HG02973 (cell line): ENCODE data around the gene RORB.

Source experiments
- ATAC-seq: cut with Tn5 transposase; IDR thresholded peaks from one replicate; pipeline ENCODE4 v1.9.1; 2021; ENCODE audit warnings: moderate library complexity; ENCODE audit not compliant: unreplicated experiment

The RORB gene

DNA sequence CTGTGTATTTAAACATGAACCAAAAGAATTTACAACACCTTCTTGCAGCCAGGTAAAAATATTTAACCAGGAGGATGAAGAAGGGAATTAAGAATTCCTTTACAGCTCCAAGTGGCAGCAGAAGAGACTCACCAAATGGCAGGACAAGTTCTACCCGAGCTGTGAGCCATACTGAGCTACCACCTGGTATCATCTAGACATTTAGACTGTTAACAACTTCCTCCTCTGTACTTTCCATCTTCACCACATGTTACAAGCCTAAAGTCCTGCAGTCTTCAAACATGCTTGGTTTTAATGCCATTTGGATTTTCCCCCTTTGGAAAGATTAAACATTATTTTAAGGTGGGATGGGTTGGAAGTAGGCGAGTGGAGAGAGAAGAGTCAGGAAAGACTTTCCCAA is 200.4 kb downstream of the RORB start:
- ATAC-seq: peak; percentile 69

DNA sequence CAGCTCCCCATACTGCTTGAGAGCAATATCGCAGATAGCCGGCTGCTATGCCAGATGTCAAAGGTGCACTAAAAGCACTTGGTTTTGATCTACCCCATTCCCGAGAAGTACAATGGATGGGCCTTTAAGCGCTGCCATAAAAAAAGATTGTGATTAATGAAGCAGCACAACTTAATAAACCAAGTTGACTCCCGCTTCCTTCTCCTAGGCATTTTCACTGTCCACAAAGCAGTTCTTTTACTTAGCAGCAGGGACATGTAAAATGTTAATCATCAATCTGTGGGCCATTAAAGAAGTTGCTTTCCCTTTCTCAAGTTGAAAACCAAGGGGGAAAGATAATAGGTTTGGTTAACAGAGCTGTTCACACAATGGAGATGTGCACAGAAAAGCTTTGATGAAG is 214.2 kb downstream of the RORB start:
- ATAC-seq: no peak

DNA sequence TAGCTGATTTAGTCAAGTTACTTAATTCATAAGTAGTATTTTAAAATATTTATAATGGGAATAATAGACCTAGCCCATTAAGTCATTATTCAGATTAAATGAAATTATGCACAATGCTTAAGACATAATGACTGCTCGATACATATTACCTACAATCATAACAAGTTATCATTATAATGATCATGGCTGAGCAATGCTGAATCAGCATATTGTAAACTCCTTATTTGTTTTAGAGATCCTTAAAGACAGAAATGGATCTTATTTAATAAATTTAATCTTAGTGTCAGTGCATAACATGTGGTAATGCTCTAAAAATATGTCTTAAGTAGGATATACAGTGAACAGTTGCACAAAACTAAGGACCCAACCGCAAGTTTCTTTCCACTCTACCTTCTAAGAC is 221.6 kb downstream of the RORB start:
- no peak for ATAC-seq

DNA sequence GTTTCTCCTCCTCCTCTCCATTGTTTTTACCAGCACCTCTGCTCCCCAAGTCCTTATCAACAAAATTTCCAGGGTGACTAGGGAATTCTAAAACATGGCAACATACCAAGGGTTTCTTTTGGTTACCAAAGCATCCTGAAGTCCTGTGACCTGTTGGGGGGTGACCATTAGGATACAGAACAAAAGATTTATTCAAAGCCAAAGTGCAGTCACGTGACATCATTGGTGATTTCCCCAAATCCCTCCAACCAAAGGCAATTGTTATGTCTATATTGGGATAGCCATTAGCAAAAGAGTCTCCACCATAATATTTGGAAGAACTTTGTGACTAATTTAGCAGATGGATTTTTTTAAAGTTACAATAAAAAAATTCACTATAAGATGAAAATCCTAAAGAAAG is 222.2 kb downstream of the RORB start:
- ATAC-seq: no peak

DNA sequence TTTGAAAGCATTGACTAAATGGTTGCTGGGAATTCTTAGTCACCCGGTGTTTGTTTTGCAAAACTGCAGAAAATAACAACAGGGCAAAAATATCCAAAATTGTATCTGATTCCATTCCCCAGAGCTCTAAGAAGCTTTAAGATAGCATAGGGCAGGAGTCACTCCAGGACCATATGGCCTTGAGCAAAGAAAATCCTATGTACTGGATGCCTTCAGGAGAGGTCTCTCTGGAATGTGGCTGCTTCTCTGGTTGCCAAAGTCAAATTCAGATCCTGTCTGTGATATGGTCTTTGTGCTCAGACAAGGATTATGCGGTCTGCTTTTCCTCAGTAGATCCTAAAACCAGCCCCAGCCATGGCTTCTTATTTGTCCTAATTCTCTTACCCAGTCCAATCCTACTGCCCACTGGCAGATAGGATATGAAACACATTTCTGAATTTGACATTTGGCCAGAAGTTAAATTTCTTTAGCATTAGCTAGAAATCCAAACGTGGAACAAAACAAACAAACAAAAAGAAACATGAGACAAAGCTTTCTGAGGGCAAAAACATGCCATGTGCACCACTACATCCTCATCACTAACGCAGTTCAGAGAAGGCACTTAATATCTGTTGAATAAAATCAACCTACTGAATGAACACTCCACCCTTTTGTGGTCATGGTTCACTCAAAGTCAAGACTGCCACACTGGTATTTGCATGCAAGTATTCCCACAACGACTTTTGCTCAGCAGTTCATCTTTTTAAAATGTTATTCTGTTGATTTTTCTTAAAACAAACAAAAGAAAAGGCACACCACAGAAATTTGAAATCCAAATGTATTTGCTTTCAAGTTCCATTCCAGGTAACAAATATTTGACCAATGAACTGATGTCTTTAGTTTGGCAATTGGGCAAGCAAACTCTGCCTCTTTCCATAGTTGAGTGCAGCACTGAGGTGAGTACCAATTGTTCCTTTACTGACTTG is 224.8 kb downstream of the RORB start:
- no peak for ATAC-seq

DNA sequence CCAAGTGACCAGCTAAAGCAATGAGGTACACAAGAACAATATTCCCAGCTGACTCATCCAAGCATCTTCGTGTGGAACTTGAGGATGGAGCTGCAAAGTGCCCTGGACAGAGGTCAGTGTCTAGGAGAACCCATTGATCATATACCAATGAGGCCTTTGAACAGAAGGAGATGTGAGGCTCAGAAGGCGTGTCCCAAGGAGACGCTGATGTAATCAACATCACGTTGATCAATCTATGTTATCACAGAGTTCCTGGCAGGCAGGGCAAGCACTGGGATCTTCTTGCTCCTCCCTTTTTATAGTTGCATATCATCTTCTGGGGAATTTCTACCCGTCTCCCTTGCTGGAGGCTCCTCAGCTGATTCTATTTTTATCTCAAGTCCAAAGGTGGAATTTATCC is 227.2 kb downstream of the RORB start:
- ATAC-seq: no peak

DNA sequence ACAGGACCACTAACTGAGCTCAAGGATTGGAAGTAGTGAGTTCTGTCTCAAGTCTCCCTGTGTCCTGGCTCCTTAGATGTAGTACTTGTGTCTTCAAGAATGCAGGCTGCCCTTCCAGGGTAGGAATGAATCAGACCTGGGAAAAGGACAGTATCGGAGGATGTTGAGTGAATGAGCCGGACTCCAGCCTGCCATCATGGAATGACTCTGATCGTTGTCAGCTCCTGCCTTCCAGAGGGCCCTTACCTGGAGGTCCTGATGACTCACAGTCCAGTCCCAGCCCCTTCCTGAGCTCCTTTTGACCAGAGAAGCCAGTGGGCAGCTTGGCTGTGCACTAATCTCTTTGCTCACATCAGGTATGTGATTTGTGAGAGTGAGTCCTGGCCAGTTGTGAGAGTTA is 229.4 kb downstream of the RORB start:
- ATAC-seq: no peak

DNA sequence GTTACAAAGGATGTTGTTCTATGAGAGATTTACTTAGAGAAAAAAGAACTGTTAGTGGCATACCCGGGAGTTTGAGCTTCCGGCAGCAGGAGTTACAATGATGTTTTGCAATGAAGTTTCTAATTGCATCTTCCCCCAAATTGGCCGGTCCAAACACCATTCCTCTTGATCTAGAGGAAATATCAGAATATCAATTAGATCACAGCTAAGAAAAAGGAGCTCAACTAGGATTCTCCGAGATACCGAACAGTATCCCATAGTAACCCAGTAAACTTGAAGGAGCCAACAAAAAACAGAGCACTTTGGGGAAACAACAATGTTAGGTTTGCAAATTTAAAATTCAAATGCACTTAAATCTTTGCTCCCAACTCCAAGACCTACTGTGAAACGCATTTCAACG is 231.0 kb downstream of the RORB start:
- ATAC-seq: no peak

DNA sequence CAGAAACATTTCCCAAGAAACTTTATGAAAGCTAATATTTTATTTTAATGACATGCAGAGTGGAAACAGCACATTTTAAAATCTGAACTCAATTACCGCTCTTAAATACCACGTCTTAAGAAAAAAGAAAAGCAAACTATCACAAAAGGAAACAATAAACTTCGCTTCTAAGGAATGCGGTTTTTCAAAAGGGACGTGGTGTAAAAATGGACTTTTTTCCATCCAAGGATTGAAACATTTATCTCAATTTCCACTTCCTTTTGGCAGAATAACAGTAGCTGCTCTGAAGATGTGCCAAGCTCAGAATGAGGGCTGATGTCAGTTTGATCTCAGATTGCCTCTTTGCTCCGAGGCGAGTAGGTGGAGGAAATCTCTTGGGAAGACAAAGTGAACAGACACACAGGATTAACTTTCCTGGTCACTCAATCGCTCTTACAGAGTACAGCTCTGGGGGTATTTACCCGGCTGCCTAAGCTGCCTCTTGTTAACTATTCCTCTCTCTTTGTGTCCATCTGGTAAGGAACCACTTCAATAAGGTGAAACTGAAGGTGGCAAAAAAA is 232.1 kb downstream of the RORB start:
- ATAC-seq: no peak

DNA sequence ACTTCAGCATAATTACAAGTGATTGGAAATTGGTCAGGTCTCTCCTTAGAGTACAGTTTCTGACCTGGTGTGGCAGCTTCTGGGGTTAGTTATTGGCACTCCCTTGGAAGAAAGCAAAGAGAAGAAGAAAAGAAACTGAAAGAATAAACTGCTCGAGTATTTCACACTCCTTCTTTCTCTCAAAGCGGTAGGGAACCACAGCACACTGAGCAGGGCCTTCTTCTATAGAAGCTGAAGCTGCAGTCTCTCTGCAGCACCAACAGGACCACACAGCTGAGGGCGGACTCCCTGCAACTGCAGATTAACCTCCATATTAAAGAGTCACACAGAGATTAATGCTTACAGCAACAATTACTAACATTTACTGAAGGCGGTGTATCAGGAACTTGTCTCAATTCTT is 238.6 kb downstream of the RORB start:
- no peak for ATAC-seq

DNA sequence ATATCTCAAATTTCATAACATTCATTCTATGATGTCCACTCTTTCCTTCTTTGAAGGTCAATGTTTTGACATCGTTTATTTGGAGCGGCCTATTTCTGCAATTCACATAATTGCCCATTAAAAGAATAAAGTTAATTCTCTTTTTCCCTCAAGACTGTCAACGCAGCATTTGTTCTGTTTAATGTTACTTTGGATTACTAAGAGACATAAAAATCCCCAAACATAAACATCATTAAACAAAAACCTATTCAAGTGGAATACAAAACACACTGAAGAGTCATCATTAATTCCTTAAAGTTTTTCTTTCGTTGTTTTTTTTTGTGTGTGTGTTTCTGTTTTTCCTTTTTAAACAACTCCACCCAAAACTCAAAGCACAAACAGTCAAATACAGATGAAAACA is 239.5 kb downstream of the RORB start:
- ATAC-seq: no peak

DNA sequence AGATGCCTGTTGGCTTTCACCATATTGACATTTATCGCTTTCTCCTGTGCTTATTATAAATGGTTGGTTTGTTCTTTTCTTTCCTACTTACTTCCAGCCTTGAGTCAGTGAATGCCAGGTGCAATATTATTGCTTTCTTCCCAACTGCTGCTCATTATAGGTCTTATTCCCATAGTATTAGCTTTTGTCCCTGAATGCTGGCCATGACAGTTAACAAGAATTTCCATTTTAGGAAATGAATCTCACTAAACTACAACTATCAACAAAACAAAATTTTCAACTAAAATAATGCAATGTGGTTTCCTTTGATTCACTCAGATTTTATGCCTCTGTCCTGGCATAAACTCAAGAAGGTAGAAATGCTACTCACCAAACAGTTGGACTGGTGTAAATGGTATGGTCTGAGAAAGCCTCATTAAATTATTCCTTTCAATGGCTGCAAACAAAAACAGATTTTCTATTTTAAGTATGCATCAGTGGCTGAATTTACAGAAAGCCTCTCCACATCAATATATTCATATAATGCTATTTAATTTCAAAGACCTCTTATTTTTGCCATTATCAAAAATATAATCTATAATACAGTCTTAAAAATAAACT is 245.2 kb downstream of the RORB start:
- no peak for ATAC-seq
